ENCODE data around the gene PRRT1.

The PRRT1 gene

DNA sequence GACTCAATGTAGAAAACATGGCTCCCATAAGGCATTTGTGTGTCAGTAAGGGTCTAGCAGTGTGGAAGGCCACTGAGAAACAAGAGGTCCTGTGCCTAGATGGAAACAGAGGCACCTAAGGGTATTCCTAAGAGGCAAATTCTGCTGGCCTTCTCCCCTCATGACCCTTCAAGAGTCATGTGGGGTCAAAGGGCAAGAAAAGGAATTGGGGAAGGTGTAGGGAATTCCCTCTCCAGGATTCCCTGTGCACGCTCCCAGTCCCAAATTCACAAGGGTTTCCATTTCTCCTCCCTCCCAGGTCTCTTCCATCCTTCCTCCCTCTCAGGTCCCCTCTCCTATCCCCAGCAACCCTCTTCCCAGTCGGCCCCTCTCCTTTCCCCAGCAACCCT is 23.6 kb upstream of the PRRT1 start:
- DNase-seq (ENCODE audit: low spot score), result no peak
- TF ChIP-seq, protein P1, sequence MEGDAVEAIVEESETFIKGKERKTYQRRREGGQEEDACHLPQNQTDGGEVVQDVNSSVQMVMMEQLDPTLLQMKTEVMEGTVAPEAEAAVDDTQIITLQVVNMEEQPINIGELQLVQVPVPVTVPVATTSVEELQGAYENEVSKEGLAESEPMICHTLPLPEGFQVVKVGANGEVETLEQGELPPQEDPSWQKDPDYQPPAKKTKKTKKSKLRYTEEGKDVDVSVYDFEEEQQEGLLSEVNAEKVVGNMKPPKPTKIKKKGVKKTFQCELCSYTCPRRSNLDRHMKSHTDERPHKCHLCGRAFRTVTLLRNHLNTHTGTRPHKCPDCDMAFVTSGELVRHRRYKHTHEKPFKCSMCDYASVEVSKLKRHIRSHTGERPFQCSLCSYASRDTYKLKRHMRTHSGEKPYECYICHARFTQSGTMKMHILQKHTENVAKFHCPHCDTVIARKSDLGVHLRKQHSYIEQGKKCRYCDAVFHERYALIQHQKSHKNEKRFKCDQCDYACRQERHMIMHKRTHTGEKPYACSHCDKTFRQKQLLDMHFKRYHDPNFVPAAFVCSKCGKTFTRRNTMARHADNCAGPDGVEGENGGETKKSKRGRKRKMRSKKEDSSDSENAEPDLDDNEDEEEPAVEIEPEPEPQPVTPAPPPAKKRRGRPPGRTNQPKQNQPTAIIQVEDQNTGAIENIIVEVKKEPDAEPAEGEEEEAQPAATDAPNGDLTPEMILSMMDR (IDR thresholded peaks at IDR 0.05; ENCODE audit: extremely low read depth, missing control alignments), result no peak

DNA sequence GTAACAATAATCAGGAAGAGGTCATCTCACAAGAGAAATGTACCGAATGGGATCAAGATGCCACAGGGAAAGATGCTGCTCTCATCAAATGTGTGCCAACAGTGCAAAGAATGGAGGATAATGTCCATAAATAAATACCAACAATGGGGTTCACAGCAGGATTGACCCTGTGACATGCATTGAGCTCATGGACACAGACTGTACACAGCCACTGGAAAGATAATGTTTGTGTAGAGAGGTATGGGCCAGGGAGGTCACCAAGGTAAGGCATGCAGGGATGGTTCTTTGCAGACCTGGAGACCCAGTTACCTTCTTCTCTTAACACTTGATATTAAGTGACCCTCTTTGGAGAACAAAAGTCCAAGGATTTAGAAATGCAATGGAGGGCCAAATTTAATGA is 22.7 kb upstream of the PRRT1 start:
- TF ChIP-seq, protein P1 (IDR thresholded peaks at IDR 0.05; ENCODE audit: extremely low read depth, missing control alignments), result no peak
- DNase-seq (ENCODE audit: low spot score), result no peak

DNA sequence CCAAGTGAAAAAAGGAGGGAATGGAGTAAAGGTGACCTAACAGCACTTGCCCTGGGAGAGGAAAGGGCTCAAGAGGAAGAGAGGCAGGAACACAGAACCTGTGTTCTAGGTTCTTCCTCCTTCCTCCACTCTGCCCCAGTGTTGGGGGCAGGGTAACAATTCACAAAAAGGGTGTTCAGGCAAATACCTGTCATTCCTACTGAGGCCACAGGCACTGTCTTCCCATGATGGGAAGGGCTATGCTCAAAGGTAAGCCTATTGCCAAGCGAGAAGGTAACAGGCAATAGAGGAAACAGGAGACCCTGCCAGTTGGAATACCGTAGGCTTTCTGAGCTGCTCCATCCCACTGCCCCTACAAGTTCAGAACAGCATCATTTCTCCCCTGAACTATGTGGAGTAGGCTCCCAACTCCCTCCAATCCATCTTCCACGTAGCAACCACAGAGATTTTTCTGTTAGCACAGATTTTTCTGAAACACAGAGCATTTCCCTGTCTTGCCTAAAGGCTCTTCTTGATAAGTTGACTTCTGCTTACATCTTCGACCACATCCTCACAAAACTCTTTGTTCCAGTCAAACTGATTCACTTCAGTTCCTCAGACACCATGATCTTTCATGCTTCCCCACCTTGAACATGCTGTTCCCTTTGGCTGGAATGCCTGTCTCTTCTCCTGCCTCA is 21.4 kb upstream of the PRRT1 start:
- TF ChIP-seq, protein P1 (IDR thresholded peaks at IDR 0.05; ENCODE audit: extremely low read depth, missing control alignments), result no peak
- DNase-seq (ENCODE audit: low spot score), result no peak

DNA sequence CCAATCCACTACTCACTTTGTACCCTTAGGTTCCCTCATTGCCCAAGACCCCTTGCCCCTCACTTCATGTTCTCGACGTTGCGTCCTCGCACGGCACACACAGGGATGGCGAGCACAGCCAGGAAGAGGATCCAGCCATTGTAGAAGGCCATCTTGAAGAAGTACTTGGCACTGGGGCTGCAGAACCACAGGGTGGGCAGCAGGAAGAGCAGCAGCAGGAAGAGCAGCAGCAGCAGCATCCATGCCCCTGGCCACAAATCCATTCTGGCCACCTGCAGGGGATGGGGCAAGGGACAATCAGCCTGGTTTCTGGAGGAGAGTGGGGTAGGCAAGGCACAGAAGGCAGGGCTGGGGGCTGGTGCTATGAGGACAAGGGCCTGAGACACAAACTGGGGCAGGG is 19.5 kb upstream of the PRRT1 start:
- DNase-seq (ENCODE audit: low spot score), result no peak
- TF ChIP-seq, protein P1 (IDR thresholded peaks at IDR 0.05; ENCODE audit: extremely low read depth, missing control alignments), result no peak

DNA sequence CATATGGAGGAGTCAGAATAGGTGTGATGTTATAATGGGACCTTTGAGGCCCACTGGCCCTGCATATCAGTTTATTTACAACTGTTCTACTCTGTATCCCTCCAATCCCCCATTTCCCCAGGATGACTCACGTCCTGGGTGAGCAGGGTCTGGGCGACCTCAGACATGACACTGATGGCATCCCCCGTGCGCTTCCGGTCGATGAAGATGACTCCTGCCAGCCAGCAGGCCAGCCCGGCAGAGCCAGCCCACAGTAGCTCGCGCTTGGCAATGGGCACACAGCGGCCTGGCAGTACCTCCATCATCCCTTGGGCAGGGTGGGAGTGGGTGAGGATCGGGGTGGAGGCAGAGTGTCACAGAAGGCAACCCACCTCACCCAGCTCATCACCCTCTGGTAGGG is 18.6 kb upstream of the PRRT1 start:
- DNase-seq (ENCODE audit: low spot score), result no peak
- TF ChIP-seq, protein P1 (IDR thresholded peaks at IDR 0.05; ENCODE audit: extremely low read depth, missing control alignments), result no peak

DNA sequence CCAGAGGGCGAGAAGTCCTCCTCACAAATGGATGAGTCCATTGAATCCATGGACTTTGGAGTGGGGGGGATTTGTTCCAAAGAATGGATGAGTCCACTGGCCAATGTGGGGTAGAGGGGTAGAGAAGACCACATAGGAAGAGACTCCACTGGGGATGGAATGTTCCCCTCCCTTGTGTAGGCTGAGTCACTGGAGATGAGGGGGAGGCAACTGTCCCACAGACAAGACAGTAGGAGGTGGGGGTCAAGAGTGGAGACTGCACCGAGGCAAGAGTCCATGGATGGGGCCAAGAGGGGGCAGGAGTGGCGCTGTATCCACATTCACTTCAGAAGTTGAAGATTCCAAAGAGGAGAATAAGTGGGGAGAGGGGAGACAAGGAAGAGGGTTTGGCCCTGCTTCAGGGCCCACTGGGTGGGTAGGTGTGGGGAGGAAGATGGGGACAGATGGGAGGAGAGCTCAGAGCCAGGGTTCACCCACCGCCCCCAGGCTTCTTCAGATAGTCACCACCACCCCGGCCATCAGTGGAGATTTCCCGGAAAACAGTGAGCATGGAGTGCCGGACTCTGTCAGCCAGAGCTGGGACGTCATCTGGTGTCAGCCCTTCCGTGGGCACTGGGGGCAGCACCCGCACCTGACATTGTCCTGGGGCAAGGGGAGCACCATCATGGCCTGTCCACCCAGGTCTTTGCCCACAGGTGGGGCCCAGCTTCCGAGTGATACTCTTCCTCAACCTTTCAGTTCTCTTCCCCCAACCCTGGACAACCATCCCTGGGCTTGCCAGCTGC is 17.3 kb upstream of the PRRT1 start:
- no peak for DNase-seq (ENCODE audit: low spot score)
- TF ChIP-seq, protein P1 (IDR thresholded peaks at IDR 0.05; ENCODE audit: extremely low read depth, missing control alignments), result no peak

DNA sequence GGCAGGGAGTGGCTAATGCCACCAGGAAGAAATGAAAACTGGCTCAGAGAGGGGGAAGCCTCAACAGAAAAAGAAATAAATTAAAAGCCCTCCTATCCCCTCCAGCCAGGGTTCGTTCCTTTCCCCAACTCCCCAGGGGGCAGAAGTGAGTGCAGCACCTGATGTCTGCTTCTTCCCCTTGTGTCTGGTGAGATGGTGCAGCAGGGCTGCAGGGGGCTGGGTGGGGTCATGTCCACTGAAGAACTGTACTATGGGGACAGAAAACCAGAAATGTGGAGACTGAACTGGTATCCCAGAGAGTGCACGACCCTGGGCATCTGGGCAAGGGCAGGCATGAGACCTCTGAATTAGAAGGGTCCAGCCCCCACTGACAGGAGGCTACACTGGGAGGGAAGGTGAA is 16.6 kb upstream of the PRRT1 start:
- TF ChIP-seq, protein P1 (IDR thresholded peaks at IDR 0.05; ENCODE audit: extremely low read depth, missing control alignments), result no peak
- DNase-seq (ENCODE audit: low spot score), result no peak

Measured in GM20000 (cell line).